GM10248 (cell line): ENCODE data around the gene RIPK4.
"Not testable (repeated sequence)": the region's sequence is repeated elsewhere in the genome, so short reads cannot be mapped to it uniquely, and the experiment has no call there.

Experiments used
- CTCF ChIA-PET: fragments of 300-600 bp; sonication (Branson Sonifier 250); formaldehyde crosslinking; extraction: SDS; loops from one replicate; lab custom pipeline; 2021; ENCODE audit warnings: antibody characterized with exemption; lab: Yijun Ruan, JAX
- POLR2A ChIA-PET: fragments of 350-650 bp; sonication (Branson Sonifier 250); formaldehyde crosslinking; extraction: SDS; loops from one replicate; lab custom pipeline; 2020; ENCODE audit warnings: antibody characterized with exemption; lab: Yijun Ruan, JAX
- DNase-seq: peaks from one replicate; pipeline ENCODE4 v3.0.0; 2012; ENCODE audit errors: extremely low spot score
- CTCF ChIP-seq: IDR thresholded peaks from 2 replicates; pipeline ENCODE4 v1.5.1; 2012; ENCODE audit warnings: mild to moderate bottlenecking, low read depth; ENCODE audit errors: extremely low read depth, missing control alignments, control extremely low read depth

RIPK4 gene

GRCh38 chr21:41726970-41727783 is 39.7 kb downstream of the RIPK4 start:
- ChIA-PET CTCF (no interaction called here), POLR2A (no interaction called here)
- no peak for TF ChIP-seq CTCF
- no peak for DNase-seq

GRCh38 chr21:41726630-41726969 is 40.3 kb downstream of the RIPK4 start:
- POLR2A ChIA-PET, result no interaction called here

GRCh38 chr21:41726058-41726558 is 40.7 kb downstream of the RIPK4 start:
- ChIA-PET CTCF (no interaction called here), POLR2A (no interaction called here)
- DNase-seq, result no peak
- no peak for TF ChIP-seq CTCF

More at GRCh38 chr21:41726630-41726969, 40.3 kb downstream of the RIPK4 start:
- CTCF ChIA-PET, result no interaction called here
- no peak for DNase-seq
- no peak for TF ChIP-seq CTCF

GRCh38 chr21:41725421-41726031 is 41.3 kb downstream of the RIPK4 start:
- POLR2A ChIA-PET, result no interaction called here
- CTCF ChIA-PET, result no interaction called here
- no peak for TF ChIP-seq CTCF
- DNase-seq, result no peak

- POLR2A ChIA-PET, DNase-seq, CTCF ChIA-PET: not testable (repeated sequence)
Measured at GRCh38 chr21:41723835-41724234, 43.0 kb downstream of the RIPK4 start.

GRCh38 chr21:41722052-41723018 is 44.5 kb downstream of the RIPK4 start:
- POLR2A ChIA-PET, result no interaction called here
- no peak for DNase-seq
- no peak for TF ChIP-seq CTCF
- CTCF ChIA-PET, result no interaction called here
